Mesenchymal stem cell (in vitro differentiated cells and primary cell): ENCODE results near the gene NDUFB7.
A peak's percentile ranks its signal among the peaks of the same experiment; 100 is the strongest.
"Not testable (repeated sequence)": the region's sequence is repeated elsewhere in the genome, so short reads cannot be mapped to it uniquely, and the experiment has no call there.

ENCODE experiments used
- DNase-seq: peaks from one replicate; pipeline ENCODE4 v3.0.0-alpha.2; 2013
- H2AFZ ChIP-seq: one replicate; pipeline ENCODE4 v1.6.1; 2013; ENCODE audit warnings: low read depth, mild to moderate bottlenecking, control low read depth, inconsistent platforms, low read length, moderate library complexity
- H2AK5ac ChIP-seq: 2 replicates; pipeline ENCODE4 v1.6.1; 2013; ENCODE audit warnings: low read length, moderate library complexity, mild to moderate bottlenecking, inconsistent platforms; ENCODE audit not compliant: severe bottlenecking
- H2BK120ac ChIP-seq: one replicate; pipeline ENCODE4 v1.6.1; 2013; ENCODE audit warnings: low read depth, mild to moderate bottlenecking, inconsistent platforms, low read length, moderate library complexity
- H2BK12ac ChIP-seq, 2 experiments: one replicate each; pipeline ENCODE4 v1.6.1; 2013; ENCODE audit warnings: inconsistent platforms in 2 of 2, low read length in 2 of 2, mild to moderate bottlenecking in 2 of 2, moderate library complexity in 2 of 2, control low read depth in 1 of 2
- H2BK15ac ChIP-seq: one replicate; pipeline ENCODE4 v1.6.1; 2013; ENCODE audit warnings: mild to moderate bottlenecking, low read depth, inconsistent platforms; ENCODE audit not compliant: poor library complexity, severe bottlenecking
- H2BK5ac ChIP-seq: 2 replicates; pipeline ENCODE4 v1.6.1; 2013; ENCODE audit warnings: low read depth, mild to moderate bottlenecking, low read length, control low read depth, inconsistent platforms; ENCODE audit not compliant: poor library complexity, severe bottlenecking
- H3K14ac ChIP-seq, 2 experiments: one replicate each; pipeline ENCODE4 v1.6.1; 2013; ENCODE audit warnings: inconsistent platforms in 2 of 2, low read length in 2 of 2, control low read depth in 1 of 2, mild to moderate bottlenecking in 1 of 2, moderate library complexity in 1 of 2
- H3K18ac ChIP-seq, 2 experiments: one replicate each; pipeline ENCODE4 v1.6.1; 2013; ENCODE audit warnings: inconsistent platforms in 2 of 2, low read length in 2 of 2, control low read depth in 1 of 2, low read depth in 1 of 2, mild to moderate bottlenecking in 1 of 2
- H3K23ac ChIP-seq, 2 experiments: one replicate each; pipeline ENCODE4 v1.6.1; 2013; ENCODE audit warnings: inconsistent platforms in 2 of 2, low read length in 2 of 2, mild to moderate bottlenecking in 2 of 2, moderate library complexity in 2 of 2, control low read depth in 1 of 2
- H3K27ac ChIP-seq: 2 replicates; pipeline ENCODE4 v1.5.1; 2013; ENCODE audit warnings: mild to moderate bottlenecking, moderate library complexity, low read length, control low read depth, inconsistent platforms; ENCODE audit not compliant: poor library complexity, severe bottlenecking
- H3K27me3 ChIP-seq, 2 experiments: 2 replicates each; pipeline versions ENCODE4 v1.6.1 to v1.7.0; 2013; ENCODE audit warnings: low read length in 2 of 2, mild to moderate bottlenecking in 2 of 2, moderate library complexity in 2 of 2, control low read depth in 1 of 2, inconsistent platforms in 1 of 2; ENCODE audit not compliant: control insufficient read depth in 1 of 2, insufficient read depth in 1 of 2
- H3K36me3 ChIP-seq, 2 experiments: 2 replicates each; pipeline versions ENCODE4 v1.6.1 to v1.7.0; 2013; ENCODE audit warnings: low read length in 2 of 2, control low read depth in 1 of 2, inconsistent platforms in 1 of 2, low read depth in 1 of 2, mild to moderate bottlenecking in 1 of 2; ENCODE audit not compliant: insufficient read depth in 2 of 2, control insufficient read depth in 1 of 2
- H3K4ac ChIP-seq, 2 experiments: one replicate each; pipeline ENCODE4 v1.6.1; 2013; ENCODE audit warnings: inconsistent platforms in 2 of 2, low read length in 2 of 2, mild to moderate bottlenecking in 2 of 2, moderate library complexity in 2 of 2, control low read depth in 1 of 2, low read depth in 1 of 2
- H3K4me1 ChIP-seq: 2 replicates; pipeline ENCODE4 v1.6.1; 2013; ENCODE audit warnings: low read depth, low read length, control low read depth; ENCODE audit not compliant: control insufficient read depth, insufficient read depth
- H3K4me2 ChIP-seq: 2 replicates; pipeline ENCODE4 v1.6.1; 2013; ENCODE audit warnings: low read length, mild to moderate bottlenecking, inconsistent platforms; ENCODE audit not compliant: poor library complexity, severe bottlenecking
- H3K4me3 ChIP-seq, 2 experiments: 2 replicates each; pipeline versions ENCODE4 v1.5.1 to v1.7.0; 2013; ENCODE audit warnings: low read length in 2 of 2, mild to moderate bottlenecking in 2 of 2, control low read depth in 1 of 2, low read depth in 1 of 2; ENCODE audit not compliant: insufficient read depth in 1 of 2
- H3K79me1 ChIP-seq: replicated peaks from 2 replicates; pipeline ENCODE4 v1.6.1; 2013; ENCODE audit warnings: mild to moderate bottlenecking, control low read depth, low read length, inconsistent platforms; ENCODE audit not compliant: poor library complexity, severe bottlenecking
- H3K9ac ChIP-seq: 2 replicates; pipeline ENCODE4 v1.7.0; 2013; ENCODE audit warnings: mild to moderate bottlenecking, low read length, moderate library complexity
- H3K9me3 ChIP-seq: 2 replicates; pipeline ENCODE4 v1.7.0; 2013; ENCODE audit warnings: mild to moderate bottlenecking, low read length; ENCODE audit not compliant: control insufficient read depth
- H4K8ac ChIP-seq: one replicate; pipeline ENCODE4 v1.6.1; 2013; ENCODE audit warnings: inconsistent platforms, mild to moderate bottlenecking, low read length, moderate library complexity
- H4K91ac ChIP-seq: one replicate; pipeline ENCODE4 v1.6.1; 2013; ENCODE audit warnings: mild to moderate bottlenecking, low read length, inconsistent platforms
- WGBS: methylation state at CpG from one replicate; pipeline ENCODE4 v1.1.7; 2013; ENCODE audit warnings: mixed read lengths; 5-methylcytosine and 5-hydroxymethylcytosine counted together

The NDUFB7 gene

DNA sequence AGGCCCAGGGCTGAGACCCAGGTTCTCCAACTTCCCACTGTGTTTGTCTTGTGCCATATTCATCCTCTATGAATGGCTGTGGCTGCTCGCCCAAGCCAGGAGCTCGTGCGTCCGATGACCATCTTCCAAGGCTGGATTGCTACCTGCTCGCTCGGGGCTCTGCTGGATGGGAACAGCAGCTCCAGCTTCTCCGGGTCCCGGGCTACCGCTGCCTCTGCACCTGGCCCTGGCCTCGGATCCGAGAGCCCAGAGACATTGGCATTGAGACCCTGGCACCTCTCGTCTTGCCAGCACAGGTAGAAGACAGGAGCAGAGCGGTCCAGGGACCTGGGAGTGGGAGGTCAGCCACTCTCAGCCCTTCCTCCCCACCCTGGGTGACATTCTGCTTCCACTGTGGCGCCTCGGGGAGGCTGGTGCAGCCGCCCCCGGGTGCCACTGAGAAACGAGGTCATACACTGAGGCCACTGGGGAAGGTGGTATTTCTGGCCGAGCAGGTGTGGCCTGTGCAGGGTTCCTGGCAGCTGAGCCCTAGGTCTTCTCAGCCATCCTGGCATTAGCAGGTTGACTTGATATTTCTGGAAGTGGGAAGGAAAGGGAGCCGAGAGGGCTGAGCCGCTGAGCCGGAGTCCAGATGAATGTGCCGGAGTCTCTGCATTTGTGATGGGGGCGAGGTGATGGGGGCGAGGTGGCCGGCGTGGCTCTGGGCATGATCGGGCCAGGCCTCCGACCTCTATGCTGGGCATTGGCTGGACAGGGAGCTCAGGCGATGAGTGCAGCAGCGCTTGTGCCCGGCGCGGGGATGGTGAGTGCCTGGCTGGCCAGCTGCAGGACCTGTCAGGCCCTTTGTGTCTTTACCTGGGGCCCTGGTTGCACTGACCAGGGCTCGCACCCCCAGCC, 18.6 kb downstream of the NDUFB7 start:
- Histone ChIP-seq H3K4me2 (no peak overlapping the region), H2BK15ac (peak overlapping the region; percentile 33), H2AK5ac (peak overlapping the region; percentile 51), H3K14ac (no peak overlapping the region), H2AFZ (no peak overlapping the region), H3K9ac (no peak overlapping the region), H3K79me1 (peaks cover 37% of the 10 kb centered on the region), H3K18ac (peak overlapping the region in 1 of 2 experiments; percentile 25), H3K36me3 (peaks cover 6 to 27% of the 10 kb centered on the region in 2 experiments), H3K27me3 (no peaks in the 10 kb centered on the region), H3K27ac (no peak overlapping the region), H3K4me1 (peaks cover 46% of the 10 kb centered on the region), H2BK120ac (no peak overlapping the region), H4K8ac (no peak overlapping the region), H3K9me3 (no peaks in the 10 kb centered on the region), H3K4me3 (no peak overlapping the region), H2BK5ac (no peak overlapping the region), H4K91ac (no peak overlapping the region), H3K4ac (no peak overlapping the region), H2BK12ac (peak overlapping the region; percentile 18 to 72), H3K23ac (no peak overlapping the region)
- no peak for DNase-seq
- WGBS = 97% methylated on average over 35 of the region's 35 CpGs

DNA sequence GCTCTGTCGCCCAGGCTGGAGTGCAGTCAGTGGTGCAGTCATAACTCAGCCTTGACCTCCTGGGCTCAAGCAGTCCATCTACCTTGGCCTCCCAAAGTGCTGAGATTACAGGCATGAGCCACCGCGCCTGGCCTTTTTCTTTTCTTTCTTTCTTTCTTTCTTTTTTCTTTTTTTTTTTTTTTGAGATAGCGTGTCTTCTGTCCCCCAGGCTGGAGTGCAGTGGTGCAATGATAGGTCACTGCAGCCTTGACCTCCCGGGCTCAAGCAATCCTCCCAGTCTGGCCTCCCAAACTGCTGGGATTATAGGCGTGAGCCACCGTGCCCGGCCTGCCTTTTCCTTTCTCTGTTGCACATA, 19.9 kb downstream of the NDUFB7 start:
- H2BK120ac ChIP-seq, H3K23ac ChIP-seq, DNase-seq, H2BK5ac ChIP-seq, H3K27me3 ChIP-seq, H3K14ac ChIP-seq, H3K9ac ChIP-seq, H2AK5ac ChIP-seq, H4K91ac ChIP-seq, H3K4me3 ChIP-seq, H2BK15ac ChIP-seq, H2AFZ ChIP-seq, H3K4me2 ChIP-seq, H3K9me3 ChIP-seq, H4K8ac ChIP-seq: not testable (repeated sequence)
- Histone ChIP-seq H3K36me3 (peaks cover 6 to 27% of the 10 kb centered on the region in 2 experiments), H3K4me1 (peaks cover 43% of the 10 kb centered on the region), H3K4ac (peak overlapping the region in 1 of 2 experiments; percentile 10), H2BK12ac (peak overlapping the region in 1 of 2 experiments; percentile 64), H3K18ac (peak overlapping the region in 1 of 2 experiments; percentile 7), H3K27ac (peak overlapping the region; percentile 34), H3K79me1 (peaks cover 41% of the 10 kb centered on the region)
- 89% methylated on average over 8 of the region's 8 CpGs for whole genome bisulfite sequencing

DNA sequence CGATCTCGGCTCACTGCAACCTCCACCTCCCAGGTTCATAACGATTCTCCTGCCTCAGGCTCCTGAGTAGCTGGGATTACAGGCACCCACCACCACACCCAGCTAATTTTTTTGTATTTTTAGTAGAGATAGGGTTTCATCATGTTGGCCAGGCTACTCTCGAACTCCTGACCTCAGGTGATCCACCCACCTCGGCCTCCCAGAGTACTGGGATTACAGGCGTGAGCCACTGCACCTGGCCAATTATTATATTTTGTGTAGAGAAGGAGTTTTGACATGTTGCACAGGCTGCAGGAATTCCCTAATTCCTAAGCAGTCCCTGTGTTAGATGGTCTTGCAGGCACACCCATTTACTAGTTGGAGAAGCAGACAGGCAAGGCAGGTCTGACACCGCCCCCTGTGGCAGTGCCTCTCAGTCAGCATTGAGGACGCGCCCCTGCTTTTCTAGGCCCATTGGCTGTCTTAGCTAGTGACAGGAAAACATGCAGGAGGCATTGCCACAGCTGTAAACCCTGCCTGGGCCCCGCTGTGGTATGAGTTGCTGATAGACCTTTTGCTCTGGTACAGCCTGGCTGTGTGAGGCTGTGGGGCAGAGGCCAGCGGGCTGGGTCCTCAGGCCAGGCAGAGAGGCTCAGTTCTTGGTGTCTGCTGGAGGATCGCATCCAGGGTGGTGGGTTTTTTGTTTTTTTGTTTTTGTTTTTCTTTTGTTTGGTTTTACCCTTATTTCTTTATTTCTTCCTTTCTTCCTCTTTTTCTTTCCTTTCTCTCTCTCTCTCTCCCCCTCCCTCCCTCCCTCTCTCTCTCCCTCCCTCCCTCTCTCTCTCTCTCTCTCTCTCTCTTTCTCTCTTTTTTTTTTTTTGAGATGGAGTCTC, 20.5 kb downstream of the NDUFB7 start:
- not testable (repeated sequence) for H4K91ac ChIP-seq, H2AFZ ChIP-seq, H3K23ac ChIP-seq, H2BK12ac ChIP-seq, H4K8ac ChIP-seq, H2BK15ac ChIP-seq, H3K9me3 ChIP-seq, H2BK120ac ChIP-seq, H3K9ac ChIP-seq, H3K4me3 ChIP-seq, H3K27me3 ChIP-seq, H2AK5ac ChIP-seq, H3K4ac ChIP-seq, H2BK5ac ChIP-seq, H3K4me2 ChIP-seq
- peak; percentile 83 for DNase-seq
- H3K18ac ChIP-seq = peak overlapping the region in 1 of 2 experiments; percentile 61
- peaks cover 38% of the 10 kb centered on the region for H3K4me1 ChIP-seq
- peak overlapping the region in 1 of 2 experiments; percentile 94 for H3K14ac ChIP-seq
- WGBS = 59% methylated on average over 9 of the region's 12 CpGs
- H3K79me1 ChIP-seq = peaks cover 43% of the 10 kb centered on the region
- peaks cover 6 to 27% of the 10 kb centered on the region in 2 experiments for H3K36me3 ChIP-seq
- H3K27ac ChIP-seq = peak overlapping the region; percentile 57
